Measurements from ENCODE around the gene RCAN3.
"Not testable (repeated sequence)": the region's sequence is repeated elsewhere in the genome, so short reads cannot be mapped to it uniquely, and the experiment has no call there.

Gene RCAN3

DNA sequence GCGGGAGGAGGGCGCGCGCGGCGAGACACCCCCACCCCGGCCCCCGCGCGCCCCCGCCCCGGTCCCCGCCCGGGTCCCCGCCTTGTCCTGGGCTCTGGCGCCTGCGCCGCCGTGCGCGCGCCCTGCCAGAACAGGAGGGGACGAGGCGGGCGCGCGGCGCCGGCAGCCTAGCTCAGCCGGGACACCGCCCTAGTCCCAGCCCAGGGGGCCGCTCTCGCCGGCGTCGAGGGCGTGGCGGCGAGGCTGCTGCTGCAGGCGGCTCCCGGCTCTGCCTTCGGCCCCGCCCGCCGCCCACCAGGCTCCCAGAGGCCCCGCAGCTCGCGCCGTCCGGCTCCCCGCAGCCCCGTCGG, at the start of gene RCAN3:
RCAN3 (plus strand) TSS at position 128 of the 350 bp plus-strand sequence. CDS start 11,537 bp downstream, outside the sequence.
- DNase-seq, result peak; percentile 29

DNA sequence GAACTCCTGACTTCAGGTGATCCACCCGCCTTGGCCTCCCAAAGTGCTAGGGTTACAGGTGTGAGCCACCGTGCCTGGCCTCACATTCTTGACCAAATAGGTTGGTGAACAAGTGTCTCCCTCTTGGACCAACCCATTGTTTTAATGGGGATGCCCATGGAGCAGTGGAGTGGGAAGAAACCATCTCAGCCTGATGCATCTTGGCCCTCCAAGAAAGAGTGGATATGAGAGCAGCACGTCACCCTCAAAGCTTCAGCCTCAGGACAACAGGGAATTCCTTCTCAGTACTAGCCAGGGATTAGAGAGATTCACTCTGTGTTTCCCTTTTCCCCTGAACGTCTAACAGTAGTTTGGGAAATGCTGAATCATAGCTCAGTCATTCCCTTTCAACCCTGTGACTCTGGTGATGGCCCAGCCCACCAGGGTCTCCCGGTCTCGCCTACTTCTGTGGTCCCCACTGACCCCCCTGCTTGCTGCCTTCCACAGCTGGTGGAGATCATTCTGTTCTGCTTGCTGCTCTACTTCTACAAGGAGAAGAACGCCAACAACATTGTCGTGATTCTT, 49.6 kb upstream of the RCAN3 start:
- DNase-seq, result no peak

GRCh38 chr1:24454673-24455072, 48.0 kb upstream of the RCAN3 start:
- DNase-seq, result no peak

GRCh38 chr1:24455272-24455671, 47.4 kb upstream of the RCAN3 start:
- DNase-seq, result no peak

DNA sequence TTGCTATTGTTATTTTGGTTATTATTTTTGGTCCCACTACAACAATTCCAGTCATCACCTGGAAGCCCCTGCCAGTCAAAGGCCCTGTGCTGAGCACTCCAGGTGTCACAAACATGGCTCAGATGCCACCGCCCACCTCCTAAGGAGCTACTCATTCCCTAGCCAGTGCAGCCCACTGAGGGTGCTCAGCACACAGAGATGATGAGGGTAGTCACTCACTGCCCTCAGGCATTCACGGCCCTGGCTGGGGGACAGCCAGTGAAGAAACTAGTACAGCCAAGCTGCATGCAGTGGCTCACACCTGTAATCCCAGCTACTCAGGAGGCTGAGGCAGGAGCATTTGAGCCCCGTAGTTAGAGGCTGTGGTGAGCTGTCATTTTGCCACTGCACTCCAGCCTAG, 44.8 kb upstream of the RCAN3 start:
- DNase-seq, result no peak

DNA sequence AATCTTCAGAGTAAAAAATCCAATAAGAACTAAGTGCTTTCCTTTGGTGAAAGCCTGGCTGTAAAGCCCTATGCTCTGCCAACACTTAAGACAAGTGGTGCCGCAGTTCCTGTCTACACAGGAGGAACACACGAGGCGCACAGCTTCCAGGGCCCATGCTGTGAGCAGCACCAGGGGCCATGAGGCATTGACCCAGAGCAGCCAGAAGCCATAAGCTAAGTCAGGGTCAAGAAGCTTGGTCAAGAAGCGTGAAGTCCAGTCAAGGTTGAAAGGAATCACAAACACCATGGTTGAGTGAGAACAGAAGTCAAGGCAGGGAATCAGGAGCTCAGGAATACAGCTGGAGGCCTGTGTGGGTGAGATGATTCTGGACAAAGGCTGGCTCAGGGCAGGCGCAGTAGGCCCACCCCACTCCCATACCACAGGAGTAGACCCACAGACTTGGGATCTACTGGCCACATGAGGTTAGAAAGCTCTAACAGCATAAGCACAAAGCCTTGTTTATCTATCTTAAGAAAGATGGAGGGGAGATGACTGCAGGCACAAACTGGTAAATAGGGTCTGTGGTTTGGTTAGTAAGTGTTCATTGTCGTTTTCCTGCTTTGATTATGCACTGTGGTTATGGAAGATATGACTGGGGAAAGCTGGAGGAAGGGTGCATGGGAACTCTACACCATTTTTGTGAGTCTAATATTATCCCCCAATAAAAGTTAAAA, 42.9 kb upstream of the RCAN3 start:
- no peak for DNase-seq

- not testable (repeated sequence) for DNase-seq
Observed at GRCh38 chr1:24462128-24462527, 40.5 kb upstream of the RCAN3 start.

DNA sequence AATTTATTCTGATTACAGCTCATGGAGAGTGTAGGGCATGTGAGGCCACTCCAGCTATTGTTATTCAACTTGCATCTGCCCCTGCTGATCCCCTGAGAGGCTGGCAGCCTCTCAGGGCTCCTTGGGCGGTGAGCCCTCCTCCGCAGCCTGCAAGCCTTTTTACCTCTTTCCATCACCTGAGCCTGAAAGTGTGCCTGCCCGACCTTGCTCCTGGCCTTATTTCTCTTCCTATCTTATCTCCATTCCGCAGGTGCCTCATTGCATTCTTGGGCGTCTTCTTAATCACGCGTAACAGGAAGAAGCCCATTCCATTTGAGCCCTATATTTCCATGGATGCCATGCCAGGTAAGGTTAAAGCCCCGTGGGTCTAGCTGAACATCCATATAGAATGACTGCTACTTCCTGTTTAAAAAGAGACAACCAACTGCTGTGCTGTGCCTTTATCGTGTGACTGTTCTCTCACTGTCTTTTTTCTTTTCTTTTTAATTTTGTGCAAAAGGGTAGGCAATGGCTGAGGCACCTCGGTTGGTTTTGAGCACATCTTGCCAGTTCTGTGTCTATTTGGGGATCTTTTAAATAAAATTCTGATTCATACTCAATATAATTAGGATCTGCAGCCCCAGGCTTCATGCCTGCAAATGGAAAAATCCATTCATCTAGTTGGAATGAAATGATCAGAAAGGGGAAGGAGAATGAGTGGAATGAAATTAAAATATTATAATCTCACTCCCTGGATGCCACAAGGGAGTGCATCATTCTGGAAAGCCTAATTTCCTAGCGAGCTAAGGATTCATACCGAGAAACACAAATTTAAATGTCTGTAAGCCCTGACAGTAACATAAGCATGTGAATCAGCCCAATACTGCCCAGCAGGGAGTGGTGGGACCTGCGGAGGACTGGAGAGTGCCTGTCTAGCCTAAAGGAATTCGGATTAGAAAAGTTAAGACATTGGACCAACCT, 38.6 kb upstream of the RCAN3 start:
- no peak for DNase-seq

- no peak for DNase-seq
Observed at GRCh38 chr1:24465099-24465498, 37.5 kb upstream of the RCAN3 start.

DNA sequence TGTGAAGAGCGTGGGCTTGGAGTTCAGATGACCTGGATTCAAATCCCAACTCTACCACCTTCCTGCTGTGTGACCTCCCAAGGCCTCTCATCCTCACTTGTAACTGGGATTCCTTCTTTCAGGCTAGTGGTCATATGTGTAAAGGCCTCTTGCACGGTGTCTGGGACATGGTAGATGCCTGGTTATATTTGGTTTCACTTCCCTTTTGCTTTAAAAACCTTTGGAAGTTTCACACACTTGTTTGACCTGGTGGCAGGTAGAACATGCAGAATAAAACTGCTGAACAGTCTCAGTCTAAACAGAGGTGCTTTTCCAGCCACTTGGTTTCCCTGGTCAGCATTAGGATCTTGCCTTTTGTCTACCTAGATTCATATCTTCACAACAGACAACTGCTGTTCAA, 37.0 kb upstream of the RCAN3 start:
- no peak for DNase-seq

GRCh38 chr1:24468685-24469316, 33.8 kb upstream of the RCAN3 start:
- DNase-seq, result peak; percentile 37

DNA sequence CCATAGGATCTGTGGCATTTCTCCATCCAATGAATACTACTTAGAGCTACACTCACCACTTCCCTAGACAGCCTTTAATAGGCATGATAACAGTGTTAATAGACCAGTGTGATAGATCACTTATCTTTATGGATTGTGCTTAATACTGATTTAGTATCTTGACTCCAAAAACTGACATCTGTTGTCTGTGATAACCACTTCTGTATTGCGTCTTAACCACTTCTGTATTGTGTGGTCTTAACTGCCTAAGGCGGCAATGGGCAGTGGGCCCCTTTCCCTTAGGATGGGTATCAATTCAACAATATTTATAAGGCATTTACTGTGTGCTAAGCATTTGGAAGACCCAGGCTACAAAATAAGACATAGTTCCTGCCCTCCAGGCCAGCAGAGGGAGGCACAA, 32.0 kb upstream of the RCAN3 start:
- DNase-seq, result no peak

- no peak for DNase-seq
Observed at GRCh38 chr1:24472527-24473251, 29.9 kb upstream of the RCAN3 start.

GRCh38 chr1:24474193-24474592, 28.4 kb upstream of the RCAN3 start:
- no peak for DNase-seq

GRCh38 chr1:24475700-24476099, 26.9 kb upstream of the RCAN3 start:
- DNase-seq, result no peak

DNA sequence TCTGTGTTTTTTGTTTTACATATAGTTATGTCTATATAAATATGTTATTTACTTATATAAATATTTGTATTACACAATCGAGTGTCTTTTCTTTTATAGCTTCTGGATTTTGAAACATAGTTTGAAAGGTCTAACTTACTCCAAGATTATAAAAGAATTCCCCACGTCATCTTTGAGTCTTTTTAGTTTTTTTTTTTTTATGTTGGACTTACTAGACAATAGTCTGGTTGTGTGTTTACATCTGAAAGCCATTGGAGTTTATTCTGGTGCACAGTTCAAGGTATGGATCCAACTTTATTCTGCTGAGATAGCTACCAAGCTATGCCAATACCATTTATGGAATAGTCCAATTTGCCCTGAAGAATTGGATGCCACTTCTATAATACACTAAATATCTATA, 26.1 kb upstream of the RCAN3 start:
- DNase-seq, result no peak

- DNase-seq, result no peak
Observed at GRCh38 chr1:24477309-24477708, 25.3 kb upstream of the RCAN3 start.

DNA sequence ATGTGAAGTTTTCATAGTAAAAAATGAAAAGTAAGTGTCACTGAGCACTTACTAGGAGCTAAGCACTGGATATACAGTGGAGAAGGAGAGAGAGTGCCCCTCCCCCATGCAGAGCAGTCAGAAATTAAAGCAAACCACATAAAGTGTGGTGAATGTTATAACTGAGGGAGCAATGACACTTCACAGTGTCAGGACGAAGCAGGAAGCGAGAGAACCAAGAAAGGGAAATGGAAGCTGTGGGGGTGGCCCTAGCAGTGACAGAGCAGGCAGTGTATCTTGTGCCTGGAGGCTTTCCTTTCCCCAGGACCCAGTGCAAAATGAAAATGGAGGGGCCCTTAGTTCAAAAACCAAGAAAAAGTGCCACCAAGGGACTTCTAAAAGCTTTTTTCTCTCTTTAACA, 21.5 kb upstream of the RCAN3 start:
- no peak for DNase-seq

DNA sequence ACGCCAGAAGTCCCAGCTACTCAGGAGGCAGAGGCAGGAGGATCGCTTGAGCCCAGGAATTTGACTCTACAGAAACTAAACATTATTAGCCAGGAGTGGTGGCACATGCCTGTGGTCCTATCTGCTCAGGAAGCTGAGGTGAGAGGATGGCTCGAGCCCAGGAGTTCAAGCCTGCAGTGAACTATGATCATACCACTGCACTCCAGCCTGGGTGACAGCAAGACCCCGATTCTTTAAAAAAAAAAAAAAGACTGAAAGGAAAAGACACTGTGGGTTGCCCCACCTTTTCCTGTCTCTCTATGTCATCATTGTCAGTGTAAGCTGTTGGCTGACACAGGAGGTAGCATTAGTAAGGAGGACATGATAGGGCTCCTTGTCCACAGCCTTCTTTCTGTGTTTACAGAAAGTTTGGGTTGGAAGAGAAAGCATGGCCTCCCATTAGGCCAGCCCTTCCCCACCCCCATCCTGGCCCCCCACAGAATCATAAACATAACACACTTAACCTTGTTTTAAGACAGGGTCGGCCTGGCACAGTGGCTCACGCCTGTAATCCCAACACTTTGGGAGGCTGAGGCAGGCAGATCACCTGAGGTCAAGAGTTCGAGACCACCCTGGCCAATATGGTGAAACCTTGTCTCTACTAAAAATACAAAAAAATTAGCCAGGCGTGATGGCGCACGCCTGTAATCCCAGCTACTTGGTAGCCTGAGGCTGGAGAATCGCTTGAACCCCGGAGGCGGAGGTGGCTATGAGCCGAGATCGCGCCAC, 20.6 kb upstream of the RCAN3 start:
- no peak for DNase-seq

DNA sequence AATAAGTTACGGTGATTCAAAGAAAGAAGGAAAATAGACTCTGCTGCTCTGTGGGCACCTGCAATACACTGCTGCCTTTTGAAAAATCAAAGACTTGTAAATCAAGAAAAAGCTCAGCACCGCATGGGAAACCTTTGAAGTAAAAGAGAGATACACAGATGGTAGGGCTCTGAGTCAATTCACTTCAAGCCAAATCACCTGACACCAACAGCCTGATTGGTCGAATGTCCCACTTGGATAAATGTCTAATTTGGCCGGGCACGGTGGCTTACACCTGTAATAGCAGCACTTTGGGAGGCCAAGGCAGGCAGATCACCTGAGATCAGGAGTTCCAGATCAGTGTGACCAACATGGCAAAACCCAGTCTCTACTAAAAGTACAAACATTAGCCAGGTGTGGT, 19.2 kb upstream of the RCAN3 start:
- no peak for DNase-seq

DNA sequence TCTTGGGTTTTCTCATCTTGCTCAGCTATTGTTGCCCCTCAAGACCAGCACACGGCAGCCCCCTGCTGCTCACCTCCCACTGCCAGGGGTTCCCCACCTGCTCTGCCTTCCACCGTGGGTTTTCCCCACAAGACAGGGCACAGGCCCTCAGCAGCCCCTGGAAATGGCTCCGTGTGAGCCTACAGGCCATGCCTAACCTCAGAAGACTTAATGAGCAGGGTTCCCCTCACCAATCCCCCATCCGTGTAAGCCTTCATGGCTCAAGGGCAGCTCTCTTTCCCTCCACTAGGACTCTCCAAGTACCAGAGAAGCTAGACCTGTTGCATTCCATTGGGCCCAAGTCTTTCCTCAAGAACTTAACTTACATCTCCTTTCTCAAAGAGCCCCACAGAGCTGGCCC, 18.4 kb upstream of the RCAN3 start:
- no peak for DNase-seq
